Glutamatergic neuron (in vitro differentiated cells): ENCODE data around the gene FAM210B. TPM values are rescaled to one million over a fixed set of nuclear protein-coding genes. Genes with fewer than 3 reads are reported as not detected.
"Not testable (repeated sequence)": the region's sequence is repeated elsewhere in the genome, so short reads cannot be mapped to it uniquely, and the experiment has no call there.

Source experiments
- DNase-seq: peaks from one replicate; pipeline ENCODE4 v3.0.0; 2022
- H3K27ac Mint-ChIP-seq: one replicate; pipeline ENCODE4 v1.8.0; 2020; ENCODE audit warnings: mild to moderate bottlenecking, mixed read lengths, inconsistent platforms; ENCODE audit not compliant: unreplicated experiment
- H3K27me3 Mint-ChIP-seq: one replicate; pipeline ENCODE4 v1.8.0; 2020; ENCODE audit warnings: mild to moderate bottlenecking, moderate library complexity, mixed read lengths, inconsistent platforms; ENCODE audit not compliant: unreplicated experiment
- H3K36me3 Mint-ChIP-seq: one replicate; pipeline ENCODE4 v1.8.0; 2020; ENCODE audit warnings: mild to moderate bottlenecking, mixed read lengths, inconsistent platforms; ENCODE audit not compliant: unreplicated experiment
- H3K4me1 Mint-ChIP-seq: one replicate; pipeline ENCODE4 v1.8.0; 2020; ENCODE audit warnings: mild to moderate bottlenecking, low read depth, mixed read lengths, inconsistent platforms; ENCODE audit not compliant: unreplicated experiment
- H3K4me3 Mint-ChIP-seq: one replicate; pipeline ENCODE4 v1.8.0; 2020; ENCODE audit warnings: mild to moderate bottlenecking, mixed read lengths, inconsistent platforms; ENCODE audit not compliant: unreplicated experiment
- H3K9me3 Mint-ChIP-seq: one replicate; pipeline ENCODE4 v1.8.0; 2020; ENCODE audit warnings: mild to moderate bottlenecking, moderate library complexity, mixed read lengths, inconsistent platforms; ENCODE audit not compliant: unreplicated experiment
- total RNA-seq: library from RNA; stranded (reverse); fragmentation: NEBNext Ultra II Directional; extraction: Animal tissue kit (Norgen Biotek cat#: 25700); gene quantifications from one replicate; pipeline ENCODE4 v1.2.1, GENCODE V29; 2021; ENCODE audit not compliant: unreplicated experiment
- TF ChIP-seq, protein P1 (sequence below): fragments of 200-600 bp; sonication (generic); IDR thresholded peaks from one replicate; pipeline ENCODE4 v1.5.0; 2021; ENCODE audit not compliant: partially characterized antibody, unreplicated experiment

The FAM210B gene
- total RNA-seq, 1 donor from 2014 or later, result 86.1 TPM

DNA sequence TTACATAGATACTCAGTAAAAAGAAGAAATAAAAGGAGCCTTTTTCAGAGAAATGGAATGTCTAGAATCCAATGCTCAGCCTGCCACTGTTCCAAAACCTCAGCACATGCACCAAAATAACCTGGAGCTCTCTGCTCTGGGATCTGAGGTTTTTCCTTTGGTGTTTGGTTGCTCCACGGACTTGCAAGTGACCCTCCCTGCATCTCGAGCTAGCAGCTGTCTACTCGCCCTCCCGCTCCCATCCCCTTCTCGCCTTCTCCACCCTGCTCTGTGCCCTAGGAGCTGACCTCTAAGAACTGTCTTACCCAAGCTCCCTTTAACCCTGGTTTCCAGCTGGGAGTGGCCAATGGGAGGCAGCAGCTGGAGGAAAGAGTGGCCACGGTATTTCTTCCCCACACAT, 35.1 kb upstream of the FAM210B start:
- Mint-ChIP-seq H3K36me3 (peaks cover 5% of the 10 kb centered on the region), H3K9me3 (peaks cover 4% of the 10 kb centered on the region)

DNA sequence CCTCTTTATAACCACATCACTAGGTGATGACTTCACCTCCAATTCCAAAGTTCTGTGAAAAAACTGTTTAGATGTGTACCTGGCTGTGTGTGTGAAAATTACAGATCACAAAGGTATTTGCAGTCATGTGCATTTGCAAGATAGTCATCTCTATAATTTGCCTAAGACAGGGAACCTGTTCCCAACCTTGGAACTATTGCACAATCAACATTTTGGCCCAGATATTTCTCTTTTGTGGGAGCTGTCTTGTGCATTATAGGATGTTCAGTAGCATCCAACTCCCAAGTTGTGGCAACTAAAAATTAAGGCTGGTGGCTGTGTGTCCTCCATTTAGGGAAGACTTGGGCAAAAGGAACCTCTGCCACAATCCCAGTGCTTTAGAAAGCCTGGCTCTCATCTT, 34.0 kb upstream of the FAM210B start:
- TF ChIP-seq, protein P1, sequence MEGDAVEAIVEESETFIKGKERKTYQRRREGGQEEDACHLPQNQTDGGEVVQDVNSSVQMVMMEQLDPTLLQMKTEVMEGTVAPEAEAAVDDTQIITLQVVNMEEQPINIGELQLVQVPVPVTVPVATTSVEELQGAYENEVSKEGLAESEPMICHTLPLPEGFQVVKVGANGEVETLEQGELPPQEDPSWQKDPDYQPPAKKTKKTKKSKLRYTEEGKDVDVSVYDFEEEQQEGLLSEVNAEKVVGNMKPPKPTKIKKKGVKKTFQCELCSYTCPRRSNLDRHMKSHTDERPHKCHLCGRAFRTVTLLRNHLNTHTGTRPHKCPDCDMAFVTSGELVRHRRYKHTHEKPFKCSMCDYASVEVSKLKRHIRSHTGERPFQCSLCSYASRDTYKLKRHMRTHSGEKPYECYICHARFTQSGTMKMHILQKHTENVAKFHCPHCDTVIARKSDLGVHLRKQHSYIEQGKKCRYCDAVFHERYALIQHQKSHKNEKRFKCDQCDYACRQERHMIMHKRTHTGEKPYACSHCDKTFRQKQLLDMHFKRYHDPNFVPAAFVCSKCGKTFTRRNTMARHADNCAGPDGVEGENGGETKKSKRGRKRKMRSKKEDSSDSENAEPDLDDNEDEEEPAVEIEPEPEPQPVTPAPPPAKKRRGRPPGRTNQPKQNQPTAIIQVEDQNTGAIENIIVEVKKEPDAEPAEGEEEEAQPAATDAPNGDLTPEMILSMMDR, result no peak
- Mint-ChIP-seq H3K4me1 (no peaks in the 10 kb centered on the region), H3K9me3 (peaks cover 4% of the 10 kb centered on the region), H3K36me3 (peaks cover 5% of the 10 kb centered on the region), H3K4me3 (no peak overlapping the region), H3K27me3 (no peaks in the 10 kb centered on the region), H3K27ac (no peak overlapping the region)
- DNase-seq, result no peak

More for the DNA sequence above, 35.1 kb upstream of the FAM210B start:
- TF ChIP-seq, protein P1, result no peak
- Mint-ChIP-seq H3K4me3 (no peak overlapping the region), H3K27me3 (no peaks in the 10 kb centered on the region), H3K27ac (no peak overlapping the region), H3K4me1 (no peaks in the 10 kb centered on the region)
- no peak for DNase-seq

DNA sequence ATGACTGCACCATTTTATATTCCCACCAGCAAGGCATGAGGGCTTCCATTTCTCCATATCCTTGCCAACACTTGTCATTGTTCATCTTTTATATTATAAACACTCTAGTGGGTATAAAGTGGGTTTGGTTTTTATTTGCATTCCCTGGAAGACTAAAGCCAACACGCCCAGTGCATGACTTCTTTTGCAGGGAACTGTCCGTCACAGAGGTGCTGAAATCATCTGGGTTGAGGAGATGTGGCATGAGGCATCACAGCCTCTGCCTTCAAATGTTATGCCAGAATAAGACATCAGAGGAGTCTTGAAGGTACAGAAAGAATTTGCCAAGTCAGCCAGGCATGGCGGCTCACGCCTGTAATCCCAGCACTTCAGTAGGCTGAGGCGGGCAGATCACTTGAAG, 29.9 kb upstream of the FAM210B start:
- Mint-ChIP-seq H3K4me1 (no peaks in the 10 kb centered on the region), H3K4me3 (no peak overlapping the region), H3K27me3 (peaks cover 4% of the 10 kb centered on the region), H3K36me3 (peaks cover 9% of the 10 kb centered on the region), H3K27ac (no peak overlapping the region), H3K9me3 (peaks cover 8% of the 10 kb centered on the region)
- no peak for DNase-seq
- TF ChIP-seq, protein P1, result no peak

DNA sequence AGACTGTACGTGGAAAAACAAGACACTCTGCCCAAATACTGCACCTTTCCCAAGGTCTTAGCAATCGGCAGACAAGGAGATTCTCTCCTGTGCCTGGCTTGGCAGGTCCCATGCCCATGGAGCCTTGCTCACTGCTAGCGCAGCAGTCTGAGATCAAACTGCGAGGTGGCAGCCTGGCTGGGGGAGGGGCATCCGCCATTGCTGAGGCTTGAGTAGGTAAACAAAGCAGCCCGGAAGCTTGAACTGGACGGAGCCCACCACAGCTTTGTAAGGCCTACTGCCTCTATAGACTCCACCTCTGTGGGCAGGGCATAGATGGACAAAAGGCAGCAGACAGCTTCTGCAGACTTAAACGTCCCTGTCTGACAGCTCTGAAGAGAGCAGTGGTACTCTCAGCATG, 22.1 kb upstream of the FAM210B start:
- H3K36me3 Mint-ChIP-seq, DNase-seq, H3K4me3 Mint-ChIP-seq, H3K4me1 Mint-ChIP-seq, H3K27ac Mint-ChIP-seq, H3K27me3 Mint-ChIP-seq, H3K9me3 Mint-ChIP-seq: not testable (repeated sequence)

DNA sequence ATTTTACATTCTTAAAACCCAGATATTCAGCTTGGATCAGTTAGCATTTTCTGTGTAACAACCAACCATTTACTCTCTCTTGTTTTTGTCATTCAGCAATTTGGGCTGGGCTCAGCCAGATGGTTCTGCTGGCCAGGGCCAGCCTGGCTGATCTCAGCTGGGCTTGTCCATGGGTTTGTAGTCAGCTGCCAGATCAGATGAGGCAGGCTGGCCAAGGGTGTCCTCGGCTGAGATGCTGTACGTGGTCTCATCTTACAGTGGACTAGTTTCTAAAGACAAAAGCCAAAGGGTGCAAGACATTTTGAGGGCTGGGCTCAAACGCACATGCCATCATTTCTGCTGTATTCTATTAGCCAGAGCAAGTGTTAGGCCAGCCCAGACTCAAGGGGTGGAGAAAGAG, 16.0 kb upstream of the FAM210B start:
- Mint-ChIP-seq H3K27me3 (peaks cover 10% of the 10 kb centered on the region), H3K4me3 (no peak overlapping the region)
- TF ChIP-seq, protein P1, result no peak

More for the DNA sequence above, 16.0 kb upstream of the FAM210B start:
- Mint-ChIP-seq H3K36me3 (peaks cover 4% of the 10 kb centered on the region), H3K27ac (no peak overlapping the region), H3K9me3 (peaks cover 5% of the 10 kb centered on the region), H3K4me1 (no peaks in the 10 kb centered on the region)
- DNase-seq, result no peak
